ENCODE data around the gene DMBT1.

The DMBT1 gene

GRCh38 chr10:122671355-122671754 lies 110.8 kb downstream of the DMBT1 start:
- no peak for DNase-seq (ENCODE audit: low read depth)

GRCh38 chr10:122672655-122673054 lies 112.1 kb downstream of the DMBT1 start:
- DNase-seq (ENCODE audit: low read depth): no peak

GRCh38 chr10:122673269-122673668 lies 112.7 kb downstream of the DMBT1 start:
- no peak for DNase-seq (ENCODE audit: low read depth)

- DNase-seq (ENCODE audit: low read depth): no peak
These were observed 113.2 kb downstream of the DMBT1 start for GRCh38 chr10:122673731-122674130.

GRCh38 chr10:122674781-122675180 lies 114.2 kb downstream of the DMBT1 start:
- DNase-seq (ENCODE audit: low read depth): no peak

- DNase-seq (ENCODE audit: low read depth): no peak
These were observed 114.7 kb downstream of the DMBT1 start for GRCh38 chr10:122675278-122675677.

- DNase-seq (ENCODE audit: low read depth): no peak
These were observed 117.7 kb downstream of the DMBT1 start for GRCh38 chr10:122678266-122678665.

GRCh38 chr10:122682522-122682921 lies 122.0 kb downstream of the DMBT1 start:
- DNase-seq (ENCODE audit: low read depth): no peak

GRCh38 chr10:122688293-122688989 lies 127.9 kb downstream of the DMBT1 start:
- no peak for DNase-seq (ENCODE audit: low read depth)

- no peak for DNase-seq (ENCODE audit: low read depth)
These were observed 128.7 kb downstream of the DMBT1 start for GRCh38 chr10:122689146-122689820.

- no peak for DNase-seq (ENCODE audit: low read depth)
These were observed 132.2 kb downstream of the DMBT1 start for GRCh38 chr10:122692744-122693143.

Data from stimulated activated CD8-positive, alpha-beta memory T cell treated with anti-CD3 and anti-CD28 coated beads, Interleukin-12 subunit alpha, Interleukin-12 subunit beta, amount 100 ng/mL, for 1 hour (primary cell).